GM12878 (cell line): Measurements from ENCODE around the gene CALN1. TPM values are rescaled to one million over a fixed set of nuclear protein-coding genes. Genes with fewer than 3 reads are reported as not detected.

Source experiments
- ATAC-seq: fragments of 200-7000 bp; cut with Tn5 transposase; 3 replicates; pipeline ENCODE4 v1.9.1; 2020; ENCODE audit warnings: mild to moderate bottlenecking, moderate library complexity
- BruUV-seq: library from RNA; stranded (reverse); fragments of 400-500 nt; replicated peaks from 2 replicates; lab custom pipeline; 2021; lab: Mats Ljungman, UMichigan
- CTCF ChIA-PET: fragments of 300-600 bp; sonication (Branson Sonifier 250); formaldehyde crosslinking; extraction: SDS; loops from one replicate; lab custom pipeline; 2021; ENCODE audit warnings: inconsistent platforms; lab: Yijun Ruan, JAX
- POLR2A ChIA-PET: fragments of 350-600 bp; formaldehyde crosslinking; extraction: SDS; loops from one replicate; lab custom pipeline; 2021; ENCODE audit warnings: inconsistent platforms; lab: Charles Lee
- RAD21 ChIA-PET: fragments of 300-600 bp; sonication (Branson Sonifier 250); formaldehyde crosslinking; loops from one replicate; lab custom pipeline; 2023; ENCODE audit warnings: antibody characterized with exemption; ENCODE audit not compliant: unreplicated experiment; lab: Charles Lee
- SMC1A ChIA-PET: fragments of 300-600 bp; sonication (Branson Sonifier 250); formaldehyde crosslinking; loops from one replicate; lab custom pipeline; 2023; ENCODE audit not compliant: unreplicated experiment, uncharacterized antibody; lab: Charles Lee
- DNase-seq: peaks from one replicate; pipeline ENCODE4 v3.0.0-alpha.2; 2011; ENCODE audit warnings: low read depth, low spot score
- FAIRE-seq: peaks from 3 replicates; lab custom pipeline; 2011; peaks lifted over from hg19 to GRCh38; lab: Jason Lieb, UNC
- H2AFZ ChIP-seq: 2 replicates; pipeline ENCODE4 v1.6.0; 2011; ENCODE audit warnings: low read depth, low read length, control low read depth; ENCODE audit not compliant: control insufficient read depth
- H3K27ac ChIP-seq: 2 replicates; pipeline ENCODE4 v1.5.1; 2011; ENCODE audit warnings: control low read depth; ENCODE audit not compliant: control insufficient read depth, insufficient read depth
- H3K27me3 ChIP-seq, 2 experiments: replicated peaks in 1 of 2; 2 replicates each; pipeline versions ENCODE4 v1.6.0 to v1.6.1; 2011; ENCODE audit warnings: low read length in 1 of 2; ENCODE audit not compliant: control insufficient read depth in 2 of 2, insufficient read depth in 2 of 2
- H3K36me3 ChIP-seq, 2 experiments: 2 replicates each; pipeline ENCODE4 v1.5.1; 2011; ENCODE audit warnings: low read length in 1 of 2; ENCODE audit not compliant: control insufficient read depth in 2 of 2, insufficient read depth in 2 of 2
- H3K4me1 ChIP-seq: 2 replicates; pipeline ENCODE4 v1.6.1; 2011; ENCODE audit warnings: mild to moderate bottlenecking, low read length, moderate library complexity, mixed read lengths; ENCODE audit not compliant: control insufficient read depth, insufficient read depth
- H3K4me2 ChIP-seq: 2 replicates; pipeline ENCODE4 v1.6.0; 2011; ENCODE audit warnings: control low read depth; ENCODE audit not compliant: control insufficient read depth, insufficient read depth
- H3K4me3 ChIP-seq: fragments of 200-600 bp; sonication (generic); 2 replicates; pipeline ENCODE4 v1.5.1; 2016
- H3K79me2 ChIP-seq: 2 replicates; pipeline ENCODE4 v1.6.0; 2011; ENCODE audit warnings: low read length; ENCODE audit not compliant: control insufficient read depth, insufficient read depth
- H3K9ac ChIP-seq: 2 replicates; pipeline ENCODE4 v1.8.0; 2011; ENCODE audit warnings: low read length, control low read depth, mixed read lengths; ENCODE audit not compliant: control insufficient read depth, insufficient read depth
- H3K9me3 ChIP-seq: replicated peaks from 3 replicates; pipeline ENCODE4 v1.5.1; 2011; ENCODE audit warnings: mild to moderate bottlenecking, low read length; ENCODE audit not compliant: control insufficient read depth, insufficient read depth
- H4K20me1 ChIP-seq: 2 replicates; pipeline ENCODE4 v1.6.0; 2011; ENCODE audit not compliant: control insufficient read depth, insufficient read depth
- ASH2L ChIP-seq: fragments of 300-600, 200-600 bp; sonication (generic); IDR thresholded peaks from 2 replicates; pipeline ENCODE4 v1.6.1; 2017; ENCODE audit warnings: low read depth, mild to moderate bottlenecking, borderline replicate concordance
- BCLAF1 ChIP-seq: fragments of 450-650 bp; IDR thresholded peaks from 2 replicates; pipeline ENCODE4 v1.6.1; 2017; ENCODE audit warnings: antibody characterized with exemption, mild to moderate bottlenecking, moderate library complexity
- CBFB ChIP-seq: IDR thresholded peaks from 2 replicates; pipeline ENCODE4 v1.6.1; 2016; ENCODE audit warnings: antibody characterized with exemption, low read depth
- E2F4 ChIP-seq: IDR thresholded peaks from 2 replicates; pipeline ENCODE4 v1.6.1; 2012; ENCODE audit warnings: low read depth, low read length, improper control_type of control experiment
- MEF2A ChIP-seq: IDR thresholded peaks from 2 replicates; pipeline ENCODE4 v1.6.1; 2011; ENCODE audit warnings: low read depth, mild to moderate bottlenecking, low read length, moderate library complexity; ENCODE audit not compliant: insufficient read depth
- MEF2B ChIP-seq: fragments of 450-650 bp; IDR thresholded peaks from 2 replicates; pipeline ENCODE4 v1.6.1; 2018; ENCODE audit warnings: mild to moderate bottlenecking, moderate library complexity; ENCODE audit not compliant: partially characterized antibody, poor library complexity, severe bottlenecking
- NFIC ChIP-seq: IDR thresholded peaks from 2 replicates; pipeline ENCODE4 v1.6.1; 2012; ENCODE audit warnings: low read depth, mild to moderate bottlenecking, inconsistent platforms, low read length, moderate library complexity
- NR2C1 ChIP-seq: fragments of 450-650 bp; IDR thresholded peaks from 2 replicates; pipeline ENCODE4 v1.6.1; 2017; ENCODE audit warnings: antibody characterized with exemption, mild to moderate bottlenecking, moderate library complexity
- RCOR1 ChIP-seq: conservative IDR thresholded peaks from 2 replicates; pipeline ENCODE4 v1.6.1; 2012; ENCODE audit warnings: low read depth, low read length, improper control_type of control experiment
- TCF7 ChIP-seq: IDR thresholded peaks from 2 replicates; pipeline ENCODE4 v1.6.1; 2014; ENCODE audit warnings: antibody characterized with exemption, borderline replicate concordance
- YBX1 ChIP-seq: fragments of 450-650 bp; IDR thresholded peaks from 2 replicates; pipeline ENCODE4 v1.6.1; 2016; ENCODE audit warnings: antibody characterized with exemption
- ZSCAN29 ChIP-seq: fragments of 450-650 bp; IDR thresholded peaks from 2 replicates; pipeline ENCODE4 v1.6.1; 2017; ENCODE audit warnings: mild to moderate bottlenecking, moderate library complexity
- WGBS: methylation state at CpG from one replicate; pipeline ENCODE4 v1.1.6; 2016; ENCODE audit warnings: low lambda C conversion rate; ENCODE audit not compliant: insufficient replicate concordance, insufficient coverage; ENCODE audit errors: missing lambda C conversion rate; 5-methylcytosine and 5-hydroxymethylcytosine counted together
- in situ Hi-C: fragments of 300-500 bp; cut with MboI; formaldehyde crosslinking; loops from 9 replicates; pipeline ENCODE4 v1.14.3; 2018; ENCODE audit warnings: mixed read lengths
- intact Hi-C: fragments of 100-400 bp; cut with micrococcal nuclease; formaldehyde crosslinking; loops from one replicate; pipeline ENCODE4 v1.14.2; 2022; ENCODE audit not compliant: unreplicated experiment
- polyA plus RNA-seq, 11 experiments: library from polyadenylated mRNA; depleted of rRNA in 4 of 11; unstranded in 6 of 11; stranded (reverse) in 5 of 11; fragments of >200 nt; fragmentation: Nextera tagmentation in 4 of 11; fragmentation: Illumina TruSeq in 1 of 11; extraction: Ambion mirVana in 4 of 11; extraction: Trizol in 1 of 11; gene quantifications; 1 replicate in 1 of 11; 2 replicates in 10 of 11; pipeline versions ENCODE4 v1.2.1 to v1.2.3, GENCODE V29; 2011 to 2016; ENCODE audit warnings: inconsistent platforms in 2 of 11, missing spikeins in 2 of 11, low read depth in 1 of 11
- total RNA-seq, 4 experiments: library from RNA; depleted of rRNA in 3 of 4; stranded (reverse); fragments of >200 nt in 3 of 4; fragmentation: Illumina TruSeq in 1 of 4; extraction: Trizol in 1 of 4; gene quantifications; 2 replicates each; pipeline versions ENCODE4 v1.2.1 to v1.2.3, GENCODE V29; 2013 to 2021
- TF ChIP-seq, protein P1 (sequence below): fragments of 150-350 bp; IDR thresholded peaks from 2 replicates; pipeline ENCODE4 v1.6.1; 2014; ENCODE audit warnings: mild to moderate bottlenecking, low read depth, low read length

The CALN1 gene
- total and polyA plus RNA-seq, 10 of the 15 experiments (the other 5 are each of a cell fraction or from before 2014, with no cell fraction given): 0.48 to 15.3 (median 1.6) TPM

DNA sequence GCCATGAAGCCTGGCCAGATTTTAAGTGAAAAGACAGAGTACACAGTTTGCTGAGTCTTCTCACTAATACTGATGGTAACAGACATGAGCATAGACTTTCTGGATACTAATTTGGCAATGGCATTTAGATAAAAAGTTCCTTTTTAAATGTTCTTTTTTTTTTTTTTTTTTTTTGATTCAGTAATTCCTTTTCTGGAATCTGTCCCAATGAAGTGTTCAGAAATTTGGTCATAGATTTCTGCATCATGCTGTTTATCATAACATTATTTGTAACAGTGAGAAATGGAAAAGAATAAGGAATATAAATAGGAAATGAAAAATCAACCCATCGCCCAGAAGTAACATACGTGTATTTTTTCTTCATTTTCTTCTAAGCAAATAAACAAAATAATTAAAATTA is 354.9 kb downstream of the CALN1 start:
- Histone ChIP-seq H3K9me3 (no peaks in the 10 kb centered on the region; the same call in 2 of the 3 replicates), H4K20me1 (no peaks in the 10 kb centered on the region), H3K9ac (no peak overlapping the region), H3K36me3 (no peaks in the 10 kb centered on the region), H3K4me1 (no peaks in the 10 kb centered on the region), H3K27ac (no peak overlapping the region), H2AFZ (no peak overlapping the region), H3K4me3 (no peak overlapping the region), H3K4me2 (no peak overlapping the region), H3K79me2 (no peaks in the 10 kb centered on the region), H3K27me3 (no peaks in the 10 kb centered on the region)
- 83% methylated on average over 2 of the region's 2 CpGs for WGBS
- DNase-seq: no peak
- ChIA-PET POLR2A (no interaction called here), CTCF (no interaction called here), SMC1A (no interaction called here), RAD21 (no interaction called here)
- no peak for ATAC-seq
- intact Hi-C loops: no loop called here
- TF ChIP-seq ZSCAN29 (no peak), NFIC (no peak), NR2C1 (no peak), RCOR1 (no peak), TCF7 (no peak), YBX1 (no peak), MEF2A (no peak), CBFB (no peak), BCLAF1 (no peak), ASH2L (no peak), MEF2B (no peak), E2F4 (no peak)
- TF ChIP-seq, protein P1, sequence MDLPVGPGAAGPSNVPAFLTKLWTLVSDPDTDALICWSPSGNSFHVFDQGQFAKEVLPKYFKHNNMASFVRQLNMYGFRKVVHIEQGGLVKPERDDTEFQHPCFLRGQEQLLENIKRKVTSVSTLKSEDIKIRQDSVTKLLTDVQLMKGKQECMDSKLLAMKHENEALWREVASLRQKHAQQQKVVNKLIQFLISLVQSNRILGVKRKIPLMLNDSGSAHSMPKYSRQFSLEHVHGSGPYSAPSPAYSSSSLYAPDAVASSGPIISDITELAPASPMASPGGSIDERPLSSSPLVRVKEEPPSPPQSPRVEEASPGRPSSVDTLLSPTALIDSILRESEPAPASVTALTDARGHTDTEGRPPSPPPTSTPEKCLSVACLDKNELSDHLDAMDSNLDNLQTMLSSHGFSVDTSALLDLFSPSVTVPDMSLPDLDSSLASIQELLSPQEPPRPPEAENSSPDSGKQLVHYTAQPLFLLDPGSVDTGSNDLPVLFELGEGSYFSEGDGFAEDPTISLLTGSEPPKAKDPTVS: no peak
- no peak for FAIRE-seq
- in situ Hi-C loops: no loop called here
- no TSS peak for BruUV-seq
